Stimulated activated CD4-positive, alpha-beta T cell treated with anti-CD3 and anti-CD28 coated beads, TNF-alpha, amount 100 ng/mL, for 4 hours (primary cell): ENCODE data around the gene IL17RC.
"Not testable (repeated sequence)": the region's sequence is repeated elsewhere in the genome, so short reads cannot be mapped to it uniquely, and the experiment has no call there.

Experiments
- DNase-seq, 3 experiments: peaks; one replicate each; pipeline ENCODE4 v3.0.0-alpha.2; 2020; ENCODE audit warnings: low read depth in 3 of 3

The IL17RC gene

DNA sequence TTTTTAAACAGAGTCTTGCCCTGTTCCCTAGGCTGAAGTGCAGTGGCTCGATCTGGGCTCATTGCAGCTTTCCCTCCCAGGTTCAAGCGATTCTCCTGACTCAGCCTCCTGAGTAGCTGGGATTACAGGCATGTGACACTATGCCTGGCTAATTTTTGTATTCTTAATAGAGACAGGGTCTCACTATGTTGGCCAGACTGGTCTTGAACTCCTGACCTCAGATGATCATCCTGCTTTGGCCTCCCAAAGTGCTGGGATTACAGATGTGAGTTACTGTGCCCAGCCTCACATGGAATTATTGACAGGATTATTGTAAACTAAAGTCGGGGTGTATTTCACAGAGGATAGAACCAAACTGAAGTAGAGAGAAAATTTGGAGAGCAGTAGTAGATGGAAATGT, 21.2 kb upstream of the IL17RC start:
- DNase-seq, result not testable (repeated sequence)

DNA sequence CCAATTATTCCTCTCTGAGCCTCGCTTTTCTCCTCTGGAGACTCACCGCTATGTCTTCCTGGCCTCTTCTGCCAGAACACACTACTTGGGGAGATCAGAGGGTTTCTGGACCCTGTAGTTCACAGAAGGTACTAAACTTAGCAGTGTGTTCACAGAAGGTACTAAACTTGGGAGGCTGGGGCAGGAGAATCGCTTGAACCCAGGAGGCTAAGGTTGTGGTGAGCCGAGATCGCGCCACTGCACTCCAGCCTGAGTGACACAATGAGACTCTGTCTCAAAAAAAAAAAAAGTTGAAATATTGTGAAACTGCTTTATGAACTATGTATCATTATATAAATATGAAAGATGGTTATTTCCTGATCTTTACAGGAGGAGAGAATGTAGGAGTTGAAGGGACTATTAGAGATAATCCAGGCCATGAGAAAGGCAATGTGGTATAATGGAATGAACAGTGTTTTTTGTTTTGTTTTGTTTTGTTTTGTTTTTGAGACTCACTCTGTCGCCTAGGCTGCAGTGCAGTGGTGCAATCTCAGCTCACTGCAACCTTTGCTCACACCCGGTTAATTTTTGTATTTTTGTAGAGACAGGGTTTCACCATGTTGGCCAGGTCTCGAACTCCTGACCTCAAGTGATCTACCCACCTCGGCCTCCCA, 20.0 kb upstream of the IL17RC start:
- not testable (repeated sequence) for DNase-seq

DNA sequence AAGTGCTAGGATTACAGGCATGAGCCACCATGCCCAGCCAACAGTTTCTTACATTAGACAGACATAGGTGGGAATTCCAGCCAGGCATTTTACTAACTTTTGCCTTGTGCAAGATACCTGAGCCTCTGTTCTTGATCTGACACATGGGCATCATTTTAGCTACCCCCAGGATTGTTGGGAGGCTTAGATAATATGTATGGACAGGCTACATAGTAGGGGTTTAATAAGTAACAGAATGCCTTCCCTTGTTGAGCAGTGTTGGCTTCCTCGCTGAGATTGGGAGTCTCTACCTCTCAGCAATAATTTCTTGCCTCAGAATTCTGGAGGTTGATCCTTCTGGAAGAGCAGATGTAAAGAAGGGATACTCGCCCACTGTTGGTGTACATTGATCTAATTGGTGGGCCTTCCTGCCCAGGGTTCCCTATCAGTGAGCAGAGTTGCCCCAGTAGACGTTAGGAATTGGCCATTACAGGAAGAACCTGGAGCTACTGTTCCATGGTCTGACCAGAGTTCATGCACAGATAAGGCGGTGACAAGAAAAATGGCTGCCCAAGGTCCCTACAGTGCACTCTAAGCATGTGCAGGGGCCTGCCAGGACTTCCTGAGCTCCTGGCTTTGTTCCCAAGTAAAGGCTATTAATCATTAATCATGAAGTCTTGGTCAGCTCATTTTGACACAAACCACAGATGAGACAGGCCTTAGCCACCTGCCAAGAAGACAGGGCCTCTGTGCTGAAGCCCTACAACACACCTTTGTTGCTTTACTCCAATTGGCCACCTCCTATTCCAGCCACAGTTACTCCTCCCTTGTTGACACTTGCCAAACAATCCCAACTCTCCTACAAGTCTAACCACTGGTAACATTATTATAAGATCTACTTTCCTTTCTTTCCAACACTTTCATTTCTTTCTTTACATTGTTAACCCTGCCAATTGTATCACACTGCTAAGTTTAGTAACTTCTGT, 19.2 kb upstream of the IL17RC start:
- no peak for DNase-seq

DNA sequence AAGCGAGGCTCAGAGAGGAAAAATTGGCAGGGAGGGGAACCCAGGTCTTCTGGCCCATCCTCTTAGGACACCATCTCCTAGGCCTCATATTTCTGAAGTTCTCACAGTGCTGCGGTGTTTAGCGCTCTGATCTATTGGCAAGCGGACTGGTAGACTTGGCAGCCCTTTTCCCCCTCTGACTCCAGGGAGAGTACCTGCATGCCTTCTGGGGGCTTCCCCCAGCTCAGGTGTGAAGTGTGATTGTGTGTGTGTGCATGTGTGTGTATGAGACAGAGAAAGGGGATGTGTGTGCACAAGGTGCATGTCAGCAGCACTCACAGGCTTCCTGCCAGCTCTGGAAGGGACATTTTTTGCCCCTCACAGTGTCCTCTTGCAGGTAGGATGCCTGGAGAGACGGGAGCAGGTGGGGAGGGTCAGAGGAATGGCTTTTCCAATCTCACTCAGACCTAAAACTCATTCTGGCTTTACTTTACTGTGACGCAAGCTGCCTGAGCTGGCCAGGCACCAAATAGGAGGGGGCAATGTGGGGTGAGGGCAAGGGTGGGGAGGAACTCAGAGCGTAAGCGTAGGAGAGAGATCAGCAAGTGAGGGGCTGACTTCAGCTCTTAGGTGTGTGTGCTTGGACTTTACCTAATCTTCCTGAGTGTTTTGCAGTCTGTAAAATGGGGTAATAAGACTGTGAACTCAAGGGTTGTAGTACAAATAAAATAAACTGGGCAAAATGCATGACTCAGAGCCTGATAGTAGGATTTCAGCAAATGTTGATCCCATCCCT, 18.2 kb upstream of the IL17RC start:
- no peak for DNase-seq

DNA sequence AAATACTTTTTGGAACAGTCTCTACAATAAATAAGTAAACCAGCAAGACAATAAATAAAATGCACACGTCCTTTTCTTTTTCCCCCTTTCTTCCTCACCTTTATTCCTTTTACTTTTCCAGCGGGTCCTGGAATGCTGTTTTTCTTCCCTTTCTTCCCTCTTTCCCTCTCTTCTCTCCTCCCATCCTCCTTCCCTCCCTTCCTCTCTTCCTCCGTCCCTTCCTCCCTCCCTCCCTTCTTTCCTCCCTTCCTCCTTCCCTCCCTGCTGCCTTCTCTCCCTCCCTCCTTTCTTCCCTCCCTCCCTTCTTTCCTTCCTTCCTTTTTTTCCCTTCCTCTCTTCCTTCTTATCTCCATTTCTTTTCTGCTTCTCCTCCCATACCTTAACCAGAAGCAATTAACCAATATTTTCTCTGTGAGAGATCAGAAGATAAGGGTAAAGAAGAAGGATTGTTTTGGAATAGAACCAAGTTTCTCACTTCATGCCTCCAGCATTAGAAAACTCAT, 17.6 kb upstream of the IL17RC start:
- DNase-seq, result no peak

DNA sequence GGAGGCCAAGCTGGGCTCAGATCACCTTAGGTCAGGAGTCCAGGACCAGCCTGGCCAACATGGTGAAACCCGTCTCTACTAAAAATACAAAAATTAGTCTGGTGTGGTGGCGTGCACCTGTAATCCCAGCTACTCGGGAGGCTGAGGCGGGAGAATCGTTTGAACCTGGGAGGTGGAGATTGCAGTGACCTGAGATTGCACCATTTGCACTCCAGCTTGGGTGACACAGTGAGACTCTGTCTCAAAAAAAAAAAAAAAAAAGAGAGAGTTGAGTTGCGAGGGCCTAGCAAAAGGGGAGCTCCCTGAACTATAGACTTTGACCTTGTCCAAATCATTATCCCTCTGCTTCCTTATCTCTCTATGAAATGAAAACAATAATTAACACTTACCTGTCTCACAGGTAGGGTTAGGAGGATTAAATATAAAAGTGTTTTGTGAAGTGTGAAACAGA, 15.9 kb upstream of the IL17RC start:
- DNase-seq, result not testable (repeated sequence)

DNA sequence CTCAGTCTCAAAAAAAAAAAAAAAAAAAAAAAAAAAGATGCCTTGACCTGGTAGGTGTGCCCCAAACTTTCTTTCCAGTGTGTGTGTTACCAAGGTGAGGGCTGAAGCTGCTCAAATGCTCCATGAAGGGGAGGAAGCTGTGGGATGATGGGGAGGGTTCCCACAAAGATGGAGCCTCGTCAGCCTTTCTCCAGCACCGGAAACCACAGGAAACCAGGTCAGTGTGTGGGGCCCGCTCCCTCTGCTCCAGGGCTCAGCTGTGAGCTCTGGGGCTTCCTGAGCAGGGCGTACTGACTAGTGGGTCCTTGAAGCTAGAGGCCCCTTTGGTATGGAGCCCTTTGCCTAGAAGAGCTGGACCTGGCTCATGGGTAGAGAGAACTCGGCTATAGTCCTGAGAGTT, 14.9 kb upstream of the IL17RC start:
- no peak for DNase-seq

DNA sequence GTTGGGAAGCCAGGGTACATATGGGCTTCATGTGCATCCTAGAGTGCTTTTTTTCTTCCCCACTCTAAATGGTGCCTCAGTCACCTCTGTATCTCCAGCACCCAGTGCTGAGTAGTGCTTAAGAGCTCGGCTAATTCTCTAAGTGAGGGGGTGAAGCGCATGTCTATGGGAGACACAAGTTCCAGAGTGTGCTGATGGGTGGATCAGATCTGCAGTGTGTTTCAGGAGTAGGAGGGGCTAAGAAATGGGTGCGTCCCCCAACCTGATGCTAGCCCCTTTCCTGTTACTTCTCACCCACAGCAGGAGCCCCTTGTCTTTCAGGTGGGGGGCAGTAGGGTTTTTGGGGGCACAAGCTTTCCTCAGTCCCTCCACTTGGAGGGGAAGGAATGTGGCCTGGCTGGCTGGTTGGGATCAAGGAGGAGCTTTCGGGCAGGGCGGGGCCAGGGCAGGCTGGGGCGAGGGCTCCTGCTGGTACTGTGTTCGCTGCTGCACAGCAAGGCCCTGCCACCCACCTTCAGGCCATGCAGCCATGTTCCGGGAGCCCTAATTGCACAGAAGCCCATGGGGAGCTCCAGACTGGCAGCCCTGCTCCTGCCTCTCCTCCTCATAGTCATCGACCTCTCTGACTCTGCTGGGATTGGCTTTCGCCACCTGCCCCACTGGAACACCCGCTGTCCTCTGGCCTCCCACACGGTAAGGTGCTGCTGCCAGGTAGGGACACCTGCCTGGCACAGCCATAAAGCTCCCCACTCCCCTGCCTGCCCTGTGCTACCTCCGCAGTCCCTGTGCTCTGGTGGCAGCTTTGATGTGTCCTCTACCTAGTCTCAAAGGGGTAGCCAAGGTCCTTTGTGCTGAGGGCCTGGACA, 14.3 kb upstream of the IL17RC start, which contains the start of gene IL17RE:
TSS of gene IL17RE (plus strand) at position 477 of the 866 bp plus-strand sequence. CDS start at position 562, 85 bp downstream.
- no peak for DNase-seq

DNA sequence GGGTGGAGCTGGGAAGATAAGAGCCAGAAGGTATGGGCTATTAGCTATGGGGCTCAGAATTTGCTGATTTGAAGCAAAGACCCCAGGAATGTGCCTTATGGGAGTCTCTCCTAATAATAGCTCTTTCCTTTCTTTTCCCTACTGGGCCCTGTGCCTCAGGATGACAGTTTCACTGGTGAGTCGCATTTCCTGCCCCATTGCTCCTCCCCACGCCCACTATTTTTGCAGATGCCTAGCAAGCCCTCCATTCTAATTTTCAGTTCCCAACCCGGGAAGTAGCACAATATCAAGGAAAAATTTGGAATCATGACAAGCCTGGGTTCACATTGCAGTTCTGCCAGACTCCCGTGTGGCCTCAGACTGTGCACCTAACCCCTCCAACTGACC, 13.7 kb upstream of the IL17RC start:
- DNase-seq, result no peak

DNA sequence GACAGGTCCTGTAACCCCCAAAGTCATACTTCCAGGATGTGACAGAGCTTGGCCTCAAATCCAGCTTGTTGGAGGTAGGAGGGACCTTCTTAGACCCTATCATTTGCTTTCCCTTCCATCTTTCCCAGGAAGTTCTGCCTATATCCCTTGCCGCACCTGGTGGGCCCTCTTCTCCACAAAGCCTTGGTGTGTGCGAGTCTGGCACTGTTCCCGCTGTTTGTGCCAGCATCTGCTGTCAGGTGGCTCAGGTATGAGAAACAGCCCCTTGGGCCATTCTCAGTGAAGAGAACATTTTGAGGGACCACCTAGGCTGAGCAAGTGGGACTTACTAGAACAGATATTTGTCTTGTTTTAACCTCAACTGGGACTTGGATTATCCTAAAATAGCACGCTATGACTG, 13.0 kb upstream of the IL17RC start:
- DNase-seq, result no peak

DNA sequence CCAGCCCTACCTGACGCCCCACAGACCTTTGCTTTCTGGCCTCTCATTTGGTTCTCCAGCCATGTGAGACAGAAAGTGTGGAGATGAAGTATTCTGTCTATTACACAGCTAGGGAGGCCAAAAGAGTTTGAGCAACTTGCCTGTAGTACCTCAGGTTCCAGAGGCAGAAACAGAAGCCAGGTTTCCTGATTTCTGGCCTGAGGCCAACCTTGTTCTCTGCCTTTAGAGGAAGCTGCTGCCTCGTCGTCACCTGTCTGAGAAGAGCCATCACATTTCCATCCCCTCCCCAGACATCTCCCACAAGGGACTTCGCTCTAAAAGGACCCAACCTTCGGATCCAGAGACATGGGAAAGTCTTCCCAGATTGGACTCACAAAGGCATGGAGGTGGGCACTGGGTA, 10.4 kb upstream of the IL17RC start:
- no peak for DNase-seq

DNA sequence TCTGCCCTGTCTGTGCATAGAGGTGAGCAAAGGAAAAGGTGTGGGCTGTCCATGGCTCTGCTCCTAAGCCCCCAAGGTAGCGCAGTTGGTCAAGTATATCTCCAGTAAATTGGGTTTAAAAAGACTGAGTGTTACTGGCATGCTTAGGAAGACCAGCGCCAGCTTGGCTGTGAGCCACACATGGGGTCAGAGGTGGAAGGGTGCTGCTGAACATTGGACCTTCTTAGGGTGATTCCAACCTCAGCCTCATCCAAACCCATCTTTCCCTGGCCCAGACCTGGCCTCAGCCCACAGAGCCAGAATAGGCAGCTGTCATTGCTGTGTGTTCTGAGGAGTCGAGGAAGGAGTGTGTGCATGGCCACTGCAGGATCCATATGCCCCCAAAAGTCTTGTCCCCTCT, 8.6 kb upstream of the IL17RC start:
- DNase-seq, result no peak

DNA sequence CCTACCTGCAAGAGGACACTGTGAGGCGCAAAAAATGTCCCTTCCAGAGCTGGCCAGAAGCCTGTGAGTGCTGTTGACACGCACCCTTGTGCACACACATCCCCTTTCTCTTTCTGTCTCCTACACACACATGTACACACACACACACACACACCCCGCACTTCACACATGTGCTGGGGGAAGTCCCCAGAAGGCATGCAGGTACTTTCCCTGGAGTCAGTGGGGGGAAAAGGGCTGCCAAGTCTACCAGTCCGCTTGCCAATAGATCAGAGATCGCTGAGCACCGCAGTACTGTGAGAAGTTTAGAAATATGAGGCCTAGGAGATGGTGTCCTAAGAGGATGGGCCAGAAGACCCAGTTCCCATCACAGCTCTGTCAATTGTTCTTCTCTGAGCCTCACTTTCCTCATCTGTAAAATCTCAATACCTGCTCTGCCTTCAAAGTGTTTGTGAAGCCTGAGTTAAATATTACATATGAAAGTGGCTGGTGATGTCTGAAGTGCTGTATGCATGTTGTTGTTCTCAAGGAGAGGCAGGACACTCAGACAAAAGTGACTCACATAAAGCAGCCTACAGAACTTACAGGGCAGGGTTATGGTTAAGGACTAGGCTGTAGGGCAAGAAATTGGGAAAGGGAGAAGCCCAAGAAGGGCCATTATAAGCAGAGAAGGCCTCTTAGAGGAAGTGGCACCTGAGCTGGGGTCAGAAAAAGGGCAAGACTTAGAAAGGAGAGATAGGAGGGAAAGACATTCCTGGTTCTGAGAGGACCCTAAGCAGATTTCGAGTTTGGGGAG, 7.5 kb upstream of the IL17RC start:
- DNase-seq, result no peak

DNA sequence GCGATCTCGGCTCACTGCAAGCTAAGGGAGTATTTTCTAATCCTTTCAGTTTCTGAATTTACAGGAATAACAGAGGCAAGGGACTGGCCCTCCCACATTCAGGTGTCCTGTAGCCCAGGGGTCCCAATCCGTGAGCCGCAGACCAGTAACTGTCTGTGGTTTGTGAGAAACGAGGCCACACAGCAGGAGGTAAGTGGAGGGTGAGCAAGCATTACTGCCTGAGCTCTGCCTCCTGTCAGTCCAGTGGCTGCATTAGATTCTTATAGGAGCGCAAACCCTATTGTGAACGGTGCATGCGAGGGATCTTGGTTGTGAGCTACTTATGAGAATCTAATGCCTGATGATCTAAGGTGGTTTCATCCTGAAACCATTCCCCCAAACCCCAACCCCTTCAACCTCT, 5.0 kb upstream of the IL17RC start:
- no peak for DNase-seq

DNA sequence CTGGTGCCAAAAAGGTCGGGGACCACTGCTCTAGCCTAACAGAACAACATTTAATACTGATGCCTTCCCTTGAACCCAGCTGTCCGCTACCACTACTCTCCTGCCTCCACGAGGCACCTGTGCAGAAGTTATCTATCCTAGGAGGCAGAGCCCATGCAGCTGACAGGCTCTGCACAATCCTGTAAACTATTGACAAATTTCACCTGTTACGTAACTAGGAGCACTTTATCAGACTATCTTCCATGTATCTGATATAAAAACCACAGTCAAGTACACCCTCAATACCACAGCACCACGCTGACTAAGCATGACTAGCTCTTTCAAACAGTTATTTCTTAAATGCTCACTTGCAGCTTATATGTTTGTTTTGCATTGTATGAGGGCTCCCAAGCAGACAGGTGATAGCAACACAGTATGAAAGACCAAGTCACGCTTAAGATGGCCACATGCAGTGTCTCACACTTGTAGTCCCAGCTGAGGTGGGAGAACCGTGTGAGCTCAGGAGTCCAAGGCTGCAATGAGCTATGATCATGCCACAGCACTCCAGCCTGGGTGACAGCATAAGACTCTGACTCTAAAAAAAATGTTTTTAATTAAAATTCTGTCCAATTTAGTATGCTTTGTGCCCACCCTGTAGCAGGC, 4.5 kb upstream of the IL17RC start:
- DNase-seq, result no peak

DNA sequence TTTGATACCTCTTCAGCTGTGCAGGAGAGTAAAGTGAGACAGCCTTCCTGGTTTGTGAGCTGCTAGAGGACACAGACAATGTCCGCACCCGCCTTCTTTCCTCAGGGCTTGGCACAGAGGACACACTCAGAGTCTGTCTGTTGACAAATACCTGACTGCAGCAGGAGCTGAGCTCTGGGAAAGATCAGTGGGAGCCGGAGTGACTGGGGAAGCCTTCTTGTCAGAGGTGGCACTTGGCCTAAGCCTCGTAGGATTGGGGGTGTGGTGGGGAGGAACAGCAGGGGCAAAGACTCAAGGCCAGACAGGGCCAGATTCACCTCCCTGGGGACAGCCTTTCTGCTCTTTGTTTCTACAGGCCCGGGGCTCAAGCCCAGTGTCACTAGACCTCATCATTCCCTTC, 3.3 kb upstream of the IL17RC start:
- no peak for DNase-seq

DNA sequence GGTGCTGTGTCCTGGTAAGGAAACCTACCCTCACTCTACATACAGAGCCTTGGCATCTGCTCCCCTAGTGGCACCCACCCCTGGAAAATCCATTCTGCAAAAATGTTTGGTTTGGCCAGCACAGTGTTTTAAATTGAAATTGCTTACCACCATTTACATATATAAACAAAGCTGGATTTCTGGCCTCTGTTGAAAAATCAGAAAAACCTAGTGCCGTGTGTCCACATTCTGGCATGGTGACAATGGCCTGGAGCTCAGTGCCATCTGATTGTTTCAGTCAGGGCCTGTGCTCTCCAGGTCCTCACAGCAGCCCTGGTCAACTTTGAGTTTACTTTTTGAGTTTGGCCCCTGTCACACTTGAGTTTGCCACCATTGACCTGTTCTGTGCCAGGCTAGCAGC, 2.9 kb upstream of the IL17RC start:
- no peak for DNase-seq

DNA sequence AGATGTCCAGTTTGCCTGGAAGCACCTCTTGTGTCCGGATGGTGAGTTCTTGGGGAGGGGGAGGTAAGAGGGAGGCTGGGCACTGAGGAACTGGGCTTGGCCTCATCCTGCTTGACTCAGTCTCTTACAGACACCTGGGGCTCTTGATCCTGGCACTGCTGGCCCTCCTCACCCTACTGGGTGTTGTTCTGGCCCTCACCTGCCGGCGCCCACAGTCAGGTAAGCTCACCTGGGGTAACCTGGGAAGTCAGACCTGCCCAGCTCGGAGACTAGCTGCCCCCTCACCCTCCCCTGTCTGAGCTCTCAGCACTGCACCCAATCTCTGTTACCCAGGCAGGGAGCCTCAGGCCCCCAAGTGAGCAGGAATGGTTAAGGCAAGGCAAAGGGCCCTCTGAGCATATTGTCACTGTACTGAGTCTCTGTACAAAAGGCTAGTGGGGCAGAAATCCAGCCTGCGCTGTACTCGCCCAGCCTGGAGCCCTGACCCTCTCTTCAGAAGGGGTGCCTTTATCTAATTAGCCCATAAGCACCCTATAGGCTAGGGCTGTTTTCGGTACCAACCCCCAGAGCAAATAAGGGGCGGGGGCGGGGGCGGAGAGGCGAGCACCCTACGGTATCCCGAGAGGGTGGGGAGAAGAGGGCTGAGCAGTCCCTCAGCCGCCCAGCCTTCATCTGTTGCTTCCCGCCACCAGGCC, 2.2 kb upstream of the IL17RC start:
- DNase-seq, result no peak
